ENCODE results near the gene ITPRID2.
"Not testable (repeated sequence)": the region's sequence is repeated elsewhere in the genome, so short reads cannot be mapped to it uniquely, and the experiment has no call there.

ITPRID2 gene

DNA sequence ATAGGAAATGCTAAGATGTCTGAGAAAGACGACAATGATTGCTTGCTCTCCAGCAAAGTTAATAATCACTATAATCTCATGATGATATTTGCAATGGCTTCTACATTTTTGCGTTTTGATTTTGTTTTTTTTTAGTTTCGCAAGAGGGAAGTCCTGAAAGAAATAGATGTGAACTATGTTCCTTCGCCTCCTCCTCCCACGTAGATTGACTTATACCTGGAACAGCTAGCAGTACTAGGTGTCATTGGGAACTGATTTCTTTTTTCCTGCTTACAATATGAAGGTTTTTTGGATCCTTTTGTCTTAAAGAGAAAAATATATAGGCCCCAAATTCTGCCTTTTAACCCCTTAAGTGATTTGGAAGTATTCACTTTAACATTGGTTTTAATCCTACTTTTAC lies 26.7 kb downstream of the ITPRID2 start:
- no peak for DNase-seq

- no peak for DNase-seq
These were observed 31.6 kb downstream of the ITPRID2 start for GRCh38 chr2:181923121-181923520.

DNA sequence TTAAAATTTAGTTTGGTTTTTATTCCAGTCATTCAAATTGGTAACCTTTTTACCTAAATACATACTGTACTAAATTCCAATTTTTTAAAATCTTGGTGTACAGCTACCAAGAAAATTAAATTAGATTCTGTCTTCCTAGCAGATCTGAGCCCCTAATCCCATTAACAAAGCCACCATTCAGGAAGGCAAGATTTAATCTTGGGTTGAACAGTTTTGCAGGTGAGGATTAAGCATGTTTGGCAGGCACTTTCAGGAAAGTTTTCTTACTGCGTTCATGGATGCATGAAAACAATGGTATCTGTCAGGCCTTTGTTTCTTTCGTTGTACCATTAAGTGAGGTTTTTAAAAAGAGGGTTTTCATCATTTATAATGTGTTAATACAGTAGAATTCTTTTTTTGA lies 32.8 kb downstream of the ITPRID2 start:
- DNase-seq, result no peak

GRCh38 chr2:181934694-181935093 lies 43.2 kb downstream of the ITPRID2 start:
- DNase-seq, result no peak

GRCh38 chr2:181937473-181937872 lies 45.9 kb downstream of the ITPRID2 start:
- no peak for DNase-seq

- DNase-seq, result no peak
These were observed 52.0 kb downstream of the ITPRID2 start for GRCh38 chr2:181943411-181944124.

GRCh38 chr2:181944164-181944913 lies 52.8 kb downstream of the ITPRID2 start:
- DNase-seq, result no peak

DNA sequence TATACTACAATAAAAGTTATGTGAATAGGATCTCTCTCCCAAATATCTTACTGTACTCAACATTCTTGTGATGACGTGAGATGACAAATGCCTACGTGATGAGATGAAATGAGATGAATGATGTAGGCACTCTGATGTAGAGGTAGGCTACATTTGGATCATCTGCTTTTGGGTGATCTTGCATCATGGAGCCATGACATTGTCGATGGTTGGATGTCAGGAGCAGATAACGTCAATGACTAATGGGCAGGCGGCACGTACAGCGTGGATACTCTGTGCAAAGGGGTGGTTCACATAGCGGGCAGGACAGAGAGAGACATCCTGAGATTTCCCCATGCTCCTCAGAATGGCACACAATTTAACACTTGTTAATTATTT lies 53.4 kb downstream of the ITPRID2 start:
- no peak for DNase-seq

- DNase-seq, result no peak
These were observed 55.1 kb downstream of the ITPRID2 start for GRCh38 chr2:181946444-181947127.

DNA sequence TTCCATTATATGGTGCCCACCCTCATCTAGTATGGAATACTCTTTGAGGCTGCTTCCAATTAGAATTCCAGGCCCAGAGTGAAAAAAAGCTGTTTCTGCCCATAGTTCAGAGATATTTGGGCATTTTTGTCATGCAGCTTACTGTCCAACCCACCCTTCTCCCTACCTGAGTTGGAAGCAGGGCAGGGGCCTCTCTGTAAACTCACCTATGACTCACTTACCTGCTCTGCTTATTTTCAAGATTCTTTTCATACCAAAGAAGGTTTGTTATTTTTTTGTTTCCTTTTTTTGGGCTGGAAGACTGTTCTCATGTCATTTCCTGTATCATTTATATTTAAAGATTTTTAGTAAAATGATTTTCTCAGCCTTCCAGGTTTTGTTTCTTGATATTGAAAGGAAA lies 55.7 kb downstream of the ITPRID2 start:
- no peak for DNase-seq

- no peak for DNase-seq
These were observed 56.7 kb downstream of the ITPRID2 start for GRCh38 chr2:181948227-181948626.

GRCh38 chr2:181949047-181949446 lies 57.5 kb downstream of the ITPRID2 start:
- DNase-seq, result no peak

- DNase-seq, result no peak
These were observed 61.1 kb downstream of the ITPRID2 start for GRCh38 chr2:181952404-181953226.

GRCh38 chr2:181953881-181954537 lies 62.5 kb downstream of the ITPRID2 start:
- no peak for DNase-seq

- DNase-seq, result no peak
These were observed 63.0 kb downstream of the ITPRID2 start for GRCh38 chr2:181954538-181954883.

GRCh38 chr2:181955010-181955409 lies 63.5 kb downstream of the ITPRID2 start:
- DNase-seq, result no peak

GRCh38 chr2:181955866-181956265 lies 64.3 kb downstream of the ITPRID2 start:
- DNase-seq, result not testable (repeated sequence)

GRCh38 chr2:181957668-181958067 lies 66.1 kb downstream of the ITPRID2 start:
- DNase-seq, result no peak

- DNase-seq, result no peak
These were observed 67.2 kb downstream of the ITPRID2 start for GRCh38 chr2:181958726-181959125.

GRCh38 chr2:181959508-181959907 lies 68.0 kb downstream of the ITPRID2 start:
- DNase-seq, result no peak

- not testable (repeated sequence) for DNase-seq
These were observed 69.6 kb downstream of the ITPRID2 start for GRCh38 chr2:181961167-181961566.

DNA sequence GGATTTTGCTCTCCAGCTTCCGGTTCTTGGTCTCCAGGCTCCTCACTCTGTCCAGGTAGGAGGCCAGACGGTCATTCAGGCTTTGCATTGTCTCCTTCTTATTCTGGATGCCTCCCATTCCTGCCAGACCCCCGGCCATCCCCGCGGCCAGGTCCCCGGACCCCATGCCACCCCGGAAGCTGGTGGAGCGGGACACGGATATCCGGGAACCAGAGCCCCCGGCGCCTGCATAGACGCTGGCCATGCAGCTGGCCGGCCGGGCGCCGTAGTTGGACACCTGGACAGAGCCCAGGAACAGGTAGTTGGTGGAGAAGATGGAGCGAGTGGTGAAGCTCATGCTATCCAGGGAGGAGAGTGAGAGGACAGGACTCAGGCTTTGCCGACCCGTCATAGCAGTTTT lies 70.6 kb downstream of the ITPRID2 start:
- no peak for DNase-seq
